H1 (cell line): ENCODE data around the gene UGT1A10.

Experiments
- BACH1 ChIP-seq: IDR thresholded peaks from 2 replicates; pipeline ENCODE4 v1.6.1; 2012; ENCODE audit warnings: low read length, improper control_type of control experiment
- CTCF ChIP-seq, 3 experiments: IDR thresholded peaks; 1 replicate in 2 of 3; 2 replicates in 1 of 3; pipeline versions ENCODE4 v1.5.1 to v1.6.1; 2011; ENCODE audit warnings: low read length in 3 of 3, mild to moderate bottlenecking in 3 of 3, inconsistent platforms in 2 of 3, low read depth in 1 of 3, moderate library complexity in 1 of 3; ENCODE audit not compliant: insufficient read depth in 1 of 3; ENCODE audit errors: control extremely low read depth in 1 of 3
- POLR2A ChIP-seq, 2 experiments: IDR thresholded peaks; 1 replicate in 1 of 2; 2 replicates in 1 of 2; pipeline ENCODE4 v1.6.1; 2011; ENCODE audit warnings: low read depth in 2 of 2, low read length in 2 of 2, mild to moderate bottlenecking in 2 of 2; ENCODE audit errors: control extremely low read depth in 1 of 2
- TF ChIP-seq, protein P1 (sequence below): IDR thresholded peaks from 2 replicates; pipeline ENCODE4 v1.6.1; 2011; ENCODE audit warnings: low read depth, mild to moderate bottlenecking, low read length; ENCODE audit not compliant: insufficient read depth

- TF ChIP-seq POLR2A (IDR thresholded peaks at IDR 0.05; ENCODE audit: control extremely low read depth in 1 of 2, low read depth in 2 of 2, low read length in 2 of 2) (no peak), CTCF (IDR thresholded peaks at IDR 0.05; ENCODE audit: control extremely low read depth in 1 of 3, insufficient read depth in 1 of 3, low read depth in 1 of 3, low read length in 3 of 3) (no peak), BACH1 (no peak)
- TF ChIP-seq, protein P1, sequence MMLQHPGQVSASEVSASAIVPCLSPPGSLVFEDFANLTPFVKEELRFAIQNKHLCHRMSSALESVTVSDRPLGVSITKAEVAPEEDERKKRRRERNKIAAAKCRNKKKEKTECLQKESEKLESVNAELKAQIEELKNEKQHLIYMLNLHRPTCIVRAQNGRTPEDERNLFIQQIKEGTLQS, result no peak
Observed at GRCh38 chr2:233766416-233766815, 130.2 kb downstream of the UGT1A10 start.
